HG03103 (cell line): ENCODE measurements around the gene PIH1D1.

Experiments
- ATAC-seq: cut with Tn5 transposase; IDR thresholded peaks from one replicate; pipeline ENCODE4 v1.9.1; 2021; ENCODE audit warnings: low read depth; ENCODE audit not compliant: unreplicated experiment

The PIH1D1 gene

GRCh38 chr19:49422407-49423070 lies 29.1 kb downstream of the PIH1D1 start:
- no peak for ATAC-seq

- no peak for ATAC-seq
Observed at GRCh38 chr19:49421878-49422202, 29.8 kb downstream of the PIH1D1 start.

- no peak for ATAC-seq
Observed at GRCh38 chr19:49421039-49421877, 30.4 kb downstream of the PIH1D1 start.

- ATAC-seq, result no peak
Observed at GRCh38 chr19:49420227-49420626, 31.4 kb downstream of the PIH1D1 start.

GRCh38 chr19:49419173-49419572 lies 32.4 kb downstream of the PIH1D1 start:
- no peak for ATAC-seq

GRCh38 chr19:49418511-49418910 lies 33.1 kb downstream of the PIH1D1 start:
- ATAC-seq, result no peak

GRCh38 chr19:49417088-49417487 lies 34.5 kb downstream of the PIH1D1 start:
- no peak for ATAC-seq

GRCh38 chr19:49415810-49416200 lies 35.8 kb downstream of the PIH1D1 start:
- no peak for ATAC-seq

- no peak for ATAC-seq
Observed at GRCh38 chr19:49415102-49415809, 36.4 kb downstream of the PIH1D1 start.

- no peak for ATAC-seq
Observed at GRCh38 chr19:49414256-49414655, 37.4 kb downstream of the PIH1D1 start.

- ATAC-seq, result no peak
Observed at GRCh38 chr19:49413348-49413747, 38.3 kb downstream of the PIH1D1 start.

GRCh38 chr19:49411681-49412326 lies 39.8 kb downstream of the PIH1D1 start:
- ATAC-seq, result no peak

- no peak for ATAC-seq
Observed at GRCh38 chr19:49409441-49410029, 42.1 kb downstream of the PIH1D1 start.

GRCh38 chr19:49408816-49409440 lies 42.7 kb downstream of the PIH1D1 start:
- no peak for ATAC-seq

GRCh38 chr19:49407482-49408015 lies 44.1 kb downstream of the PIH1D1 start:
- no peak for ATAC-seq

GRCh38 chr19:49407079-49407478 lies 44.5 kb downstream of the PIH1D1 start:
- ATAC-seq, result no peak

GRCh38 chr19:49403404-49404187 lies 48.0 kb downstream of the PIH1D1 start:
- no peak for ATAC-seq

GRCh38 chr19:49400029-49400428 lies 51.6 kb downstream of the PIH1D1 start:
- ATAC-seq, result no peak

- ATAC-seq, result no peak
Observed at GRCh38 chr19:49398931-49399330, 52.7 kb downstream of the PIH1D1 start.
